ENCODE measurements around the gene ZNF254. TPM values are rescaled to one million over a fixed set of nuclear protein-coding genes. Genes with fewer than 3 reads are reported as not detected.

Gene ZNF254
- total RNA-seq: 5.1 and 9.9 TPM in 2 replicates

DNA sequence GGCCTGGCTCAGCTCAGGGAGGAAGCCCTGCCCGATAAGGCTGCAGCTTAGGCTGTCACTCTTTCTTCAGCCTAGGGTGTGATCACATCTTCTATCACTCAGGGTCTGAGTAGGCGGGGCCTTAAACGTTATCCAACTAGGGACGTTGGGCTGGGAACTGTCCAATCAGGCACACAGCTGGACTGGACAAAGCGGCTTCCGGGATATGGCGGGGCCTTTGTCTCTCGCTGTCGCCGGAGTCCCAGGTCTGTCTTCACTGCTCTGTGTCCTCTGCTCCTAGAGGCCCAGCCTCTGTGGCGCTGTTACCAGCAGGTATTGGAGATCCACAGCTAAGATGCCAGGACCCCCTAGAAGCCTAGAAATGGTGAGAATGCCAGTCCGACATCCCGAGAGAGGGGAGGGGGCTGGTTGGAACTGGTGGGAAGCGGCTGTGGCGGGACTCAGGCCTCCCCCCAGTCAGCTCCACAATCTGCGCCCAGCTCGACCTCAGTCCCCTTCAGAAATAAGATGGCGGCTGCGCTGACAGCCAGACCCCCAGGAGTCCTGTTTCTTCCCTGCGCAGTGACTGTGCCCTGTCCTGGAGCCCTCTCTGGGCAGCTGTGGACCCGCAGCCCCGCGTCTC, at the start of gene ZNF254:
Gene ZNF254 (plus strand): TSS at position 214 of the 622 bp plus-strand sequence. CDS start 121 bp downstream, at position 335.

Other genes with a start within 250 kb of the ZNF254 start
- 4.4 and 6.2 TPM in 2 replicates for gene ZNF726, start 172.3 kb upstream of the ZNF254 start, total RNA-seq